Neural progenitor cell (in vitro differentiated cells): Measurements from ENCODE around the gene MTRFR. TPM values are rescaled to one million over a fixed set of nuclear protein-coding genes. Genes with fewer than 3 reads are reported as not detected.

Experiments
- DNase-seq: peaks from one replicate; pipeline ENCODE4 v3.0.0-alpha.2; 2016; ENCODE audit warnings: low spot score
- H2AFZ ChIP-seq: fragments of 200-600 bp; sonication (generic); replicated peaks from 2 replicates; pipeline ENCODE4 v1.6.1; 2016; ENCODE audit warnings: antibody characterized with exemption
- H3F3A ChIP-seq: fragments of 200-600 bp; sonication (generic); 2 replicates; pipeline ENCODE4 v1.6.1; 2016; ENCODE audit warnings: antibody characterized with exemption, low read depth
- H3K27ac ChIP-seq: fragments of 200-600 bp; sonication (generic); 2 replicates; pipeline ENCODE4 v1.5.1; 2016; ENCODE audit warnings: mild to moderate bottlenecking
- H3K27me3 ChIP-seq: fragments of 200-600 bp; sonication (generic); 2 replicates; pipeline ENCODE4 v1.6.1; 2016; ENCODE audit warnings: mild to moderate bottlenecking, moderate library complexity
- H3K36me3 ChIP-seq: fragments of 200-600 bp; sonication (generic); 2 replicates; pipeline ENCODE4 v1.5.1; 2016
- H3K4me1 ChIP-seq: fragments of 200-600 bp; sonication (generic); 2 replicates; pipeline ENCODE4 v1.6.1; 2016; ENCODE audit warnings: mixed run types
- H3K4me2 ChIP-seq: fragments of 200-600 bp; sonication (generic); 2 replicates; pipeline ENCODE4 v1.6.1; 2016
- H3K4me3 ChIP-seq: fragments of 200-600 bp; sonication (generic); 2 replicates; pipeline ENCODE4 v1.5.1; 2016
- H3K79me2 ChIP-seq: fragments of 200-600 bp; sonication (generic); 2 replicates; pipeline ENCODE4 v1.6.1; 2016; ENCODE audit warnings: low read depth
- H3K9ac ChIP-seq: fragments of 200-600 bp; sonication (generic); 2 replicates; pipeline ENCODE4 v1.6.1; 2016
- H3K9me3 ChIP-seq: fragments of 200-600 bp; sonication (generic); 2 replicates; pipeline ENCODE4 v1.5.1; 2016; ENCODE audit warnings: low read depth
- H4K20me1 ChIP-seq: fragments of 200-600 bp; sonication (generic); 2 replicates; pipeline ENCODE4 v1.6.1; 2016; ENCODE audit warnings: low read depth
- H3K27ac Mint-ChIP-seq: 3 replicates; pipeline ENCODE4 v1.8.0; 2021; ENCODE audit warnings: mixed read lengths
- H3K27me3 Mint-ChIP-seq: 2 replicates; pipeline ENCODE4 v1.8.0; 2022; ENCODE audit warnings: low read depth, mild to moderate bottlenecking, inconsistent platforms, moderate library complexity, mixed read lengths; ENCODE audit not compliant: insufficient read depth
- H3K36me3 Mint-ChIP-seq: 3 replicates; pipeline ENCODE4 v1.8.0; 2021; ENCODE audit warnings: mixed read lengths
- H3K4me1 Mint-ChIP-seq: 3 replicates; pipeline ENCODE4 v1.8.0; 2021; ENCODE audit warnings: mixed read lengths
- H3K4me3 Mint-ChIP-seq: 3 replicates; pipeline ENCODE4 v1.8.0; 2021; ENCODE audit warnings: mild to moderate bottlenecking, moderate library complexity, mixed read lengths
- H3K9me3 Mint-ChIP-seq: 3 replicates; pipeline ENCODE4 v1.8.0; 2020; ENCODE audit warnings: mixed read lengths
- CTCF ChIP-seq: fragments of 200-600 bp; sonication (generic); IDR thresholded peaks from 2 replicates; pipeline ENCODE4 v1.5.1; 2017; ENCODE audit warnings: antibody characterized with exemption, mild to moderate bottlenecking
- EZH2 ChIP-seq: fragments of 200-600 bp; sonication (generic); IDR thresholded peaks from 2 replicates; pipeline ENCODE4 v1.6.1; 2017; ENCODE audit warnings: antibody characterized with exemption, mild to moderate bottlenecking, moderate library complexity
- EZH2phosphoT487 ChIP-seq: fragments of 200-600 bp; sonication (generic); IDR thresholded peaks from 2 replicates; pipeline ENCODE4 v1.6.1; 2017; ENCODE audit warnings: antibody characterized with exemption
- total RNA-seq: library from RNA; depleted of rRNA; stranded (reverse); fragments of >200 nt; gene quantifications from 2 replicates; pipeline ENCODE4 v1.2.3, GENCODE V29; 2015; ENCODE audit warnings: low replicate concordance

The MTRFR gene
- total RNA-seq, 1 donor from 2014 or later: 12.7 TPM

- Histone ChIP-seq H3K27ac (peak overlapping the region; percentile 82), H3F3A (peaks cover 20% of the 10 kb centered on the region), H3K4me2 (peak overlapping the region; percentile 97), H3K79me2 (peaks cover 69% of the 10 kb centered on the region), H3K27me3 (no peaks in the 10 kb centered on the region), H2AFZ (no peak overlapping the region), H3K4me1 (peaks cover 18% of the 10 kb centered on the region), H3K9me3 (no peaks in the 10 kb centered on the region), H4K20me1 (no peaks in the 10 kb centered on the region), H3K4me3 (peak overlapping the region; percentile 88), H3K9ac (peak overlapping the region; percentile 56), H3K36me3 (no peaks in the 10 kb centered on the region)
- Mint-ChIP-seq H3K4me1 (peaks cover 39% of the 10 kb centered on the region), H3K27me3 (peaks cover 6% of the 10 kb centered on the region), H3K27ac (no peak overlapping the region), H3K9me3 (no peaks in the 10 kb centered on the region), H3K36me3 (peaks cover 8% of the 10 kb centered on the region), H3K4me3 (no peak overlapping the region)
- DNase-seq: peak; percentile 91
- peak; percentile 50 for TF ChIP-seq CTCF
- no peak for TF ChIP-seq EZH2
These were observed 37.9 kb downstream of the MTRFR start for GRCh38 chr12:123271001-123271668.

- Mint-ChIP-seq H3K4me3 (peak overlapping the region; percentile 92), H3K9me3 (no peaks in the 10 kb centered on the region), H3K27ac (peak overlapping the region; percentile 50), H3K36me3 (no peaks in the 10 kb centered on the region), H3K27me3 (peaks cover 4% of the 10 kb centered on the region), H3K4me1 (peaks cover 29% of the 10 kb centered on the region)
- Histone ChIP-seq H3K4me1 (peaks cover 18% of the 10 kb centered on the region), H3F3A (peaks cover 20% of the 10 kb centered on the region), H3K9ac (no peak overlapping the region), H3K79me2 (peaks cover 49% of the 10 kb centered on the region), H3K9me3 (no peaks in the 10 kb centered on the region), H3K27me3 (no peaks in the 10 kb centered on the region), H3K36me3 (no peaks in the 10 kb centered on the region), H3K4me2 (peak overlapping the region; percentile 84), H2AFZ (no peak overlapping the region), H3K4me3 (peak overlapping the region; percentile 88), H4K20me1 (no peaks in the 10 kb centered on the region), H3K27ac (no peak overlapping the region)
- no peak for DNase-seq
- TF ChIP-seq EZH2phosphoT487: no peak
- no peak for TF ChIP-seq EZH2
- TF ChIP-seq CTCF: no peak
These were observed 39.9 kb downstream of the MTRFR start for GRCh38 chr12:123273166-123273565.

- H3K27ac Mint-ChIP-seq: no peak overlapping the region
- no peak overlapping the region for H3K4me3 Mint-ChIP-seq
- H3K4me1 ChIP-seq: no peaks in the 10 kb centered on the region
- no peak for DNase-seq
- peaks cover 3% of the 10 kb centered on the region for H3K79me2 ChIP-seq
- H3K4me3 ChIP-seq: no peak overlapping the region
- TF ChIP-seq EZH2phosphoT487 (no peak), CTCF (no peak), EZH2 (no peak)
- H3K27me3 Mint-ChIP-seq: peaks cover 4% of the 10 kb centered on the region
- no peaks in the 10 kb centered on the region for H3K36me3 ChIP-seq
- no peaks in the 10 kb centered on the region for H3K36me3 Mint-ChIP-seq
- no peak overlapping the region for H3K27ac ChIP-seq
- no peaks in the 10 kb centered on the region for H3K9me3 ChIP-seq
- H3F3A ChIP-seq: no peaks in the 10 kb centered on the region
- no peak overlapping the region for H3K4me2 ChIP-seq
- peaks cover 5% of the 10 kb centered on the region for H3K4me1 Mint-ChIP-seq
- no peaks in the 10 kb centered on the region for H4K20me1 ChIP-seq
- H3K27me3 ChIP-seq: no peaks in the 10 kb centered on the region
- H3K9ac ChIP-seq: no peak overlapping the region
- H3K9me3 Mint-ChIP-seq: peaks cover 2% of the 10 kb centered on the region
- no peak overlapping the region for H2AFZ ChIP-seq
These were observed 44.9 kb downstream of the MTRFR start for GRCh38 chr12:123278101-123278627.
